Measurements from ENCODE around the gene CD300E. TPM values are rescaled to one million over a fixed set of nuclear protein-coding genes. Genes with fewer than 3 reads are reported as not detected.

The CD300E gene
- total RNA-seq, 2 experiments from 2014 or later, result not detected

- Mint-ChIP-seq H3K9me3 (no peaks in the 10 kb centered on the region), H3K27ac (no peak overlapping the region), H3K4me3 (no peak overlapping the region), H3K27me3 (ENCODE audit: low read depth) (peaks cover 20% of the 10 kb centered on the region), H3K36me3 (ENCODE audit: low read depth) (no peaks in the 10 kb centered on the region), H3K4me1 (ENCODE audit: low read depth) (peaks cover 16% of the 10 kb centered on the region)
- intact Hi-C loops (cut with micrococcal nuclease), result no loop called here
- peak; percentile 14 for DNase-seq
- CTCF ChIA-PET, result interaction anchor here (0.7 kb wide), 1 partner anchor 26 kb away, joined by 5 read pairs; no protein-coding TSS in a partner anchor
These were observed 51.8 kb downstream of the CD300E start for GRCh38 chr17:74571621-74572270.

GRCh38 chr17:74569020-74570003 is 54.2 kb downstream of the CD300E start:
- H3K4me3 Mint-ChIP-seq, result no peak overlapping the region
- no peak overlapping the region for H3K27ac Mint-ChIP-seq
- intact Hi-C loops (cut with micrococcal nuclease), result loop anchor here (5.0 kb wide), 2 partner anchors 73 to 168 kb away; partner anchors contain the start of gene RAB37
- H3K9me3 Mint-ChIP-seq, result no peaks in the 10 kb centered on the region
- DNase-seq, result peak; percentile 80
- peaks cover 22% of the 10 kb centered on the region for H3K27me3 Mint-ChIP-seq (ENCODE audit: low read depth)
- H3K36me3 Mint-ChIP-seq (ENCODE audit: low read depth), result no peaks in the 10 kb centered on the region
- CTCF ChIA-PET, result no interaction called here
- H3K4me1 Mint-ChIP-seq (ENCODE audit: low read depth), result peaks cover 16% of the 10 kb centered on the region

- CTCF ChIA-PET, result no interaction called here
- Mint-ChIP-seq H3K27ac (no peak overlapping the region), H3K4me3 (no peak overlapping the region), H3K4me1 (ENCODE audit: low read depth) (peaks cover 16% of the 10 kb centered on the region), H3K27me3 (ENCODE audit: low read depth) (peaks cover 24% of the 10 kb centered on the region), H3K9me3 (no peaks in the 10 kb centered on the region), H3K36me3 (ENCODE audit: low read depth) (no peaks in the 10 kb centered on the region)
- intact Hi-C loops (cut with micrococcal nuclease), result loop anchor here (5.0 kb wide), 2 partner anchors 74 to 169 kb away; partner anchors contain the start of gene RAB37
- no peak for DNase-seq
These were observed 55.2 kb downstream of the CD300E start for GRCh38 chr17:74568106-74568873.

- CTCF ChIA-PET, result interaction anchor here (1.8 kb wide), 1 partner anchor 110 kb away, joined by 5 read pairs; no protein-coding TSS in a partner anchor
- H3K27me3 Mint-ChIP-seq (ENCODE audit: low read depth), result peaks cover 24% of the 10 kb centered on the region
- no peak for DNase-seq
- no peak within 1 kb of the TSS for H3K4me3 Mint-ChIP-seq
- H3K36me3 Mint-ChIP-seq (ENCODE audit: low read depth), result no peaks in the 10 kb centered on the region
- intact Hi-C loops (cut with micrococcal nuclease), result loop anchor here (2.0 to 5.0 kb wide), 3 partner anchors 35 to 170 kb away; partner anchors contain the start of gene RAB37
- H3K9me3 Mint-ChIP-seq, result no peaks in the 10 kb centered on the region
- H3K4me1 Mint-ChIP-seq (ENCODE audit: low read depth), result peaks cover 16% of the 10 kb centered on the region
- no peak within 1 kb of the TSS for H3K27ac Mint-ChIP-seq
These were observed 56.1 kb downstream of the CD300E start, which contains the start of gene CD300H for GRCh38 chr17:74567397-74567796. Gene CD300H, minus strand, starts transcription at chr17:74567509.

- CTCF ChIA-PET, result interaction anchor here (0.6 to 1.8 kb wide), 12 partner anchors 10 to 215 kb away, joined by 3 to 7 read pairs (median 4); partner anchors contain the start of gene CD300LD
- intact Hi-C loops (cut with micrococcal nuclease), result loop anchor here (2.0 to 5.0 kb wide), 3 partner anchors 37 to 171 kb away; partner anchors contain the start of gene RAB37
- Mint-ChIP-seq H3K27me3 (ENCODE audit: low read depth) (peaks cover 23% of the 10 kb centered on the region), H3K4me1 (ENCODE audit: low read depth) (peaks cover 18% of the 10 kb centered on the region), H3K36me3 (ENCODE audit: low read depth) (no peaks in the 10 kb centered on the region), H3K9me3 (no peaks in the 10 kb centered on the region), H3K4me3 (no peak overlapping the region), H3K27ac (no peak overlapping the region)
- DNase-seq, result peak; percentile 61
These were observed 57.3 kb downstream of the CD300E start for GRCh38 chr17:74566132-74566753.

- DNase-seq, result no peak
- no peak overlapping the region for H3K27ac Mint-ChIP-seq
- intact Hi-C loops (cut with micrococcal nuclease), result loop anchor here (5.0 kb wide), 2 partner anchors 77 to 172 kb away; partner anchors contain the start of gene RAB37
- CTCF ChIA-PET, result interaction anchor here (1.1 to 1.8 kb wide), 2 partner anchors 12 to 45 kb away, joined by 3 to 5 read pairs; no protein-coding TSS in a partner anchor
- no peaks in the 10 kb centered on the region for H3K36me3 Mint-ChIP-seq (ENCODE audit: low read depth)
- no peak overlapping the region for H3K4me3 Mint-ChIP-seq
- peaks cover 16% of the 10 kb centered on the region for H3K4me1 Mint-ChIP-seq (ENCODE audit: low read depth)
- peaks cover 19% of the 10 kb centered on the region for H3K27me3 Mint-ChIP-seq (ENCODE audit: low read depth)
- no peaks in the 10 kb centered on the region for H3K9me3 Mint-ChIP-seq
These were observed 58.4 kb downstream of the CD300E start for GRCh38 chr17:74565126-74565525.

GRCh38 chr17:74563358-74563757 is 60.2 kb downstream of the CD300E start:
- Mint-ChIP-seq H3K36me3 (ENCODE audit: low read depth) (no peaks in the 10 kb centered on the region), H3K4me3 (no peak overlapping the region)
- CTCF ChIA-PET, result no interaction called here

GRCh38 chr17:74561586-74561985 is 62.0 kb downstream of the CD300E start:
- Mint-ChIP-seq H3K27me3 (ENCODE audit: low read depth) (peaks cover 6% of the 10 kb centered on the region), H3K27ac (no peak overlapping the region), H3K36me3 (ENCODE audit: low read depth) (no peaks in the 10 kb centered on the region), H3K9me3 (peaks cover 2% of the 10 kb centered on the region), H3K4me3 (no peak overlapping the region), H3K4me1 (ENCODE audit: low read depth) (peaks cover 8% of the 10 kb centered on the region)
- intact Hi-C loops (cut with micrococcal nuclease), result no loop called here
- CTCF ChIA-PET, result no interaction called here
- DNase-seq, result no peak

More at GRCh38 chr17:74563358-74563757, 60.2 kb downstream of the CD300E start:
- Mint-ChIP-seq H3K27ac (no peak overlapping the region), H3K27me3 (ENCODE audit: low read depth) (peaks cover 8% of the 10 kb centered on the region), H3K4me1 (ENCODE audit: low read depth) (peaks cover 9% of the 10 kb centered on the region), H3K9me3 (no peaks in the 10 kb centered on the region)
- no peak for DNase-seq
- intact Hi-C loops (cut with micrococcal nuclease), result no loop called here

Other genes starting within 250 kb of the CD300E start
- not detected for gene GPRC5C, start 191.7 kb downstream of the CD300E start, total RNA-seq
- 1 to 10 TPM; 1.3 to 1.8 TPM for gene CD300A, start 157.1 kb downstream of the CD300E start, total RNA-seq
- not detected for gene CD300LB, start 92.3 kb downstream of the CD300E start, total RNA-seq
- gene CD300C, start 77.6 kb downstream of the CD300E start, total RNA-seq, result not detected
- gene CD300H, start 56.2 kb downstream of the CD300E start, total RNA-seq, result not detected
- gene CD300LD, start 31.5 kb downstream of the CD300E start, total RNA-seq, result not detected
- gene CD300LF, start 89.2 kb upstream of the CD300E start, total RNA-seq, result not detected
- gene RAB37, start 113.5 kb upstream of the CD300E start, total RNA-seq, result 1 to 10 TPM; 2.1 to 2.3 TPM
- gene NHERF1, start 124.9 kb upstream of the CD300E start, total RNA-seq, result 10 to 100 TPM; 70.8 to 77.6 TPM
- 10 to 100 TPM; 42.1 to 43.9 TPM for gene NAT9, start 152.6 kb upstream of the CD300E start, total RNA-seq
- gene GRIN2C, start 236.1 kb upstream of the CD300E start, total RNA-seq, result under 1 TPM in 1 of 2 experiments, not detected in 1; 0.07 TPM
- gene FDXR, start 249.3 kb upstream of the CD300E start, total RNA-seq, result 10 to 100 TPM; 61.8 to 67.6 TPM

Data from activated naive CD4-positive, alpha-beta T cell treated with anti-CD3 and anti-CD28 coated beads for 36 hours (primary cell).